Gastrocnemius medialis (tissue), 4 donors: ENCODE measurements around the gene CLSTN1. TPM values are rescaled to one million over a fixed set of nuclear protein-coding genes. Genes with fewer than 3 reads are reported as not detected.

Experiments
- ATAC-seq, 2 donors: fragments of 150-250 bp; one replicate each; pipeline ENCODE4 v1.9.1; 2016
- DNase-seq, 2 donors: peaks; one replicate each; pipeline ENCODE4 v3.0.0-alpha.2; 2019
- H3K27ac ChIP-seq, 4 donors: fragments of 200-600 bp; sonication (generic); 1 replicate in 1 of 4; 2 replicates in 3 of 4; pipeline ENCODE4 v1.5.1; 2016 to 2018; ENCODE audit warnings: mild to moderate bottlenecking in 2 of 4, moderate library complexity in 1 of 4
- H3K27me3 ChIP-seq, 3 donors: fragments of 200-600 bp; sonication (generic) in 2 of 3; 1 replicate in 1 of 3; 2 replicates in 2 of 3; pipeline versions ENCODE4 v1.5.1 to v1.6.0; 2016 to 2019; ENCODE audit warnings: mild to moderate bottlenecking in 1 of 3, moderate library complexity in 1 of 3
- H3K36me3 ChIP-seq, 2 donors: fragments of 200-600 bp; sonication (generic) in 1 of 2; one replicate each; pipeline ENCODE4 v1.5.1; 2017 to 2018
- H3K4me1 ChIP-seq, 2 donors: fragments of 200-600 bp; sonication (generic) in 1 of 2; one replicate each; pipeline ENCODE4 v1.5.1; 2016 to 2017; ENCODE audit warnings: mild to moderate bottlenecking in 2 of 2
- H3K4me3 ChIP-seq, 4 donors: fragments of 200-600 bp; sonication (generic) in 3 of 4; 1 replicate in 1 of 4; 2 replicates in 3 of 4; pipeline ENCODE4 v1.5.1; 2016 to 2019; ENCODE audit warnings: mild to moderate bottlenecking in 2 of 4
- H3K9me3 ChIP-seq, 3 donors: fragments of 200-600 bp; sonication (generic) in 2 of 3; 1 replicate in 1 of 3; 2 replicates in 2 of 3; pipeline ENCODE4 v1.5.1; 2016 to 2019
- CTCF ChIP-seq, 5 experiments: fragments of 450-650 bp in 3 of 5; fragments of 200-600 bp in 2 of 5; sonication (generic) in 2 of 5; IDR thresholded peaks in 4 of 5; conservative IDR thresholded peaks in 1 of 5; 1 replicate in 4 of 5; 2 replicates in 1 of 5; pipeline ENCODE4 v1.5.1; 2016 to 2019; ENCODE audit warnings: antibody characterized with exemption in 5 of 5, mild to moderate bottlenecking in 3 of 5, moderate library complexity in 3 of 5
- POLR2A ChIP-seq, 2 donors: fragments of 450-650 bp; IDR thresholded peaks; one replicate each; pipeline ENCODE4 v1.6.1; 2017; ENCODE audit warnings: antibody characterized with exemption in 2 of 2, mild to moderate bottlenecking in 2 of 2, moderate library complexity in 2 of 2
- in situ Hi-C, 4 donors: fragments of 200-750 bp; cut with MboI; loops; one replicate each; pipeline versions ENCODE4 v1.15.0 to v1.8.0; 2017; ENCODE audit warnings: low sequenced_read_pairs in 4 of 4
- intact Hi-C: fragments of 100-400 bp; cut with DNase I; formaldehyde crosslinking; loops from one replicate; pipeline ENCODE4 v1.15.1; 2023; ENCODE audit warnings: low total_unique reads
- total RNA-seq, 4 donors: library from RNA; depleted of rRNA; stranded (reverse); fragments of >200 nt; gene quantifications; one replicate each; pipeline versions ENCODE4 v1.1.0 to v1.2.3, GENCODE V29; 2016

CLSTN1 gene
- total RNA-seq, 4 donors from 2014 or later = 8.5 to 25.7 (median 22.0) TPM

DNA sequence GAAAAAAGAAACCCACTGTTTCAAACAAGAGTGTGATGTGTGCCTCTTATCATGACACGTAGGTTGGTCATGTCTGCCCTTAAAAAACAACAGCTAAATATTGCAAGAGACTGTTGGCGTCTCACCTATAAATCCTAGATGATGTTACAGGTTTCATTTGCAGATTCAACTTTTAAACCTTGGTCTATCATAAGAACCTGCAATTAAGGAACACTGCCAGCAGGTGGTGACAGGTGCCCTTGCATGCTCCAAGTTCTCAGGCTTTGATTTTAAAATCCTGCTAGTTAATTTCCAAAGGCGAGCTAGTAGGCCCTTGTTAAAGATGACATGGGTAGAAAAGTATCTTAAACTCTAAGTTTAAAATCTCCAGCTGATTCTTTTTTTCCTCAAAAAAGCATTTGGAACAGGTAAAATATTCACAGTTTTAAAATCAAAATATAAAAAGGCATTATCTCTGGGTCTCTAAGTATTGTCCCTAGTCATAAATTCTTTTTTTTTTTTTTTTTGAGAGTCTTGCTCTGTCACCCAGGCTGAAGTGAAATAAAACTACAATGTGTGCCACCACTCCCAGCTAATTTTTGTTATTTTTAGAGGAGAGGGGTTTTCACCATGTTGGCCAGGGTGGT, 39.1 kb downstream of the CLSTN1 start:
- no peak overlapping the region for H3K27ac ChIP-seq
- H3K4me3 ChIP-seq = no peak overlapping the region
- no peaks in the 10 kb centered on the region for H3K4me1 ChIP-seq
- intact Hi-C loops (loop anchor here (1.0 kb wide), 1 partner anchor 83 kb away; no protein-coding TSS in a partner anchor), in situ Hi-C loops (loop anchor here (5.0 to 10.0 kb wide), 2 partner anchors 80 to 83 kb away; no protein-coding TSS in a partner anchor)
- TF ChIP-seq POLR2A (IDR thresholded peaks at IDR 0.05) (no peak), CTCF (IDR thresholded peaks at IDR 0.05 in 4 of 5, conservative IDR thresholded peaks at IDR 0.05 in 1 of 5) (peak; percentile 65 to 83 (median 71))
- ATAC-seq (peak; percentile 30 to 66), DNase-seq (peak; percentile 27 to 31)
- H3K36me3 ChIP-seq = no peaks in the 10 kb centered on the region
- H3K9me3 ChIP-seq = no peaks in the 10 kb centered on the region
- H3K27me3 ChIP-seq = no peaks in the 10 kb centered on the region

DNA sequence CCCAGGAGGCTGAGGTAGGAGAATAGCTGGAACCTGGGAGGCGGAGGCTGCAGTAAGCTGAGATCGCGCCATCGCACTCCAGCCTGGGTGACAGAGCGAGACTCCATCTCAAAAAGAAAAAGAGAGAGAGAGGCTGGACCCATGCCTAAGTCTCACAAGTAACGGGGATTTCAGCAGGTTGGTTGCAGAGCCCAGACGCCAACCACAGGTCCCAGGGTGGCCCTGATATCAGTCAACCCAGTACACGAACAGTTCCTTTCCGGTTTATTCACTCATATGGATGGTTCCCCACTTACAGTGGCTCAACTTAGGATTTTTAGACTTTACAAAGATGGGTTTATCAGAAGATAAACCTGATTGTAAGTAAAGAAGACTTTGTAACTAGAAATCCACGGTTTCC, 40.9 kb downstream of the CLSTN1 start:
- intact Hi-C loops = no loop called here
- Histone ChIP-seq H3K4me1 (no peaks in the 10 kb centered on the region), H3K27me3 (no peaks in the 10 kb centered on the region), H3K4me3 (no peak overlapping the region), H3K9me3 (no peaks in the 10 kb centered on the region), H3K36me3 (no peaks in the 10 kb centered on the region), H3K27ac (no peak overlapping the region)
- TF ChIP-seq POLR2A (IDR thresholded peaks at IDR 0.05) = no peak
- no peak for TF ChIP-seq CTCF (IDR thresholded peaks at IDR 0.05 in 4 of 5, conservative IDR thresholded peaks at IDR 0.05 in 1 of 5)
- DNase-seq (no peak), ATAC-seq (no peak)
- in situ Hi-C loops = loop anchor here in 2 of 4 donors (5.0 to 10.0 kb wide), 2 partner anchors 82 to 84 kb away; no protein-coding TSS in a partner anchor

GRCh38 chr1:9782116-9782751, 41.5 kb downstream of the CLSTN1 start:
- TF ChIP-seq POLR2A (IDR thresholded peaks at IDR 0.05) (no peak), CTCF (IDR thresholded peaks at IDR 0.05 in 4 of 5, conservative IDR thresholded peaks at IDR 0.05 in 1 of 5) (no peak)
- H3K4me1 ChIP-seq = no peaks in the 10 kb centered on the region
- ATAC-seq (no peak), DNase-seq (no peak)
- H3K27ac ChIP-seq = no peak overlapping the region
- in situ Hi-C loops = loop anchor here in 2 of 4 donors (5.0 to 10.0 kb wide), 2 partner anchors 83 to 85 kb away; no protein-coding TSS in a partner anchor
- no peaks in the 10 kb centered on the region for H3K36me3 ChIP-seq
- intact Hi-C loops = no loop called here
- H3K27me3 ChIP-seq = no peaks in the 10 kb centered on the region
- no peak overlapping the region for H3K4me3 ChIP-seq
- no peaks in the 10 kb centered on the region for H3K9me3 ChIP-seq

DNA sequence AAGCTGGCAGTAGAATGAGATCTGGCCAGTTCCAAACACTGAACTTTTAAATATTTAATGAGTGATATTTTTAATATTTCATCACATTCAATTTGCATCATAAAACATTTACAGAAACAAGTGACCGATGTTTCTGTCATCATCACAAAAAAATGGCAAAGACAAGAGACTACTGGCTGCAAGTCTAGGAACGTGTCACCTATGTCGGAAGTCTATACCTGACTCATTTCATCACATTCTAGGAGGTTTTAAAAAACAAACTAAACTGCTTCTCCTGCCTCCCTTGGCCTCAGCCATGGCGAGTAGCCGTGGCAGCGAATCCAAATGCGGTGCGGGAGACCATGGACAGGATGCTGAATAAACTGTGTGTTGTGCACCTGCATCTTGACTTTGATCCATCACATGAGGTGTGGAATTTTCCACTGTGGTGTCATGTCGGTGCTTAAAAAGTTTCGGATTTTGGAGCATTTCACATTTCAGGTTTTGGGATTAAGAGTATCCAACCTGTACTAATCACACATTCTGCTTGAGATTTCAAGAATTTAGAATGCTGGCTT, 43.1 kb downstream of the CLSTN1 start:
- no peaks in the 10 kb centered on the region for H3K36me3 ChIP-seq
- TF ChIP-seq CTCF (IDR thresholded peaks at IDR 0.05 in 4 of 5, conservative IDR thresholded peaks at IDR 0.05 in 1 of 5) = no peak
- intact Hi-C loops (no loop called here), in situ Hi-C loops (loop anchor here in 2 of 4 donors (5.0 to 10.0 kb wide), 2 partner anchors 84 to 87 kb away; no protein-coding TSS in a partner anchor)
- H3K27ac ChIP-seq = no peak overlapping the region
- H3K9me3 ChIP-seq = no peaks in the 10 kb centered on the region
- ATAC-seq (no peak), DNase-seq (no peak)
- H3K27me3 ChIP-seq = no peaks in the 10 kb centered on the region
- no peak overlapping the region for H3K4me3 ChIP-seq
- no peaks in the 10 kb centered on the region for H3K4me1 ChIP-seq
